GM12878 (cell line): Measurements from ENCODE around the gene ATAD2B. TPM values are rescaled to one million over a fixed set of nuclear protein-coding genes. Genes with fewer than 3 reads are reported as not detected.

ENCODE experiments used
- BCL3 ChIP-seq: IDR thresholded peaks from 2 replicates; pipeline ENCODE4 v1.6.1; 2011; ENCODE audit warnings: borderline replicate concordance, low read depth, mild to moderate bottlenecking, moderate library complexity, low read length; ENCODE audit not compliant: insufficient read depth, poor library complexity, severe bottlenecking
- CEBPB ChIP-seq, 2 experiments: fragments of 150-350 bp in 1 of 2; IDR thresholded peaks; 2 replicates each; pipeline ENCODE4 v1.6.1; 2012 to 2014; ENCODE audit warnings: low read depth in 2 of 2, low read length in 2 of 2, borderline replicate concordance in 1 of 2, inconsistent platforms in 1 of 2
- EED ChIP-seq: sonication (generic); IDR thresholded peaks from 2 replicates; pipeline ENCODE4 v1.6.1; 2016; ENCODE audit warnings: antibody characterized with exemption, low read depth
- EP300 ChIP-seq, 2 experiments: fragments of 150-350 bp in 1 of 2; IDR thresholded peaks; 2 replicates each; pipeline ENCODE4 v1.6.1; 2011 to 2012; ENCODE audit warnings: low read depth in 2 of 2, low read length in 2 of 2, borderline replicate concordance in 1 of 2, improper control_type of control experiment in 1 of 2, inconsistent platforms in 1 of 2; ENCODE audit not compliant: control insufficient read depth in 1 of 2
- HDAC2 ChIP-seq: fragments of 200-600 bp; sonication (generic); IDR thresholded peaks from 2 replicates; pipeline ENCODE4 v1.6.1; 2017
- IKZF2 ChIP-seq, 2 experiments: fragments of 450-650 bp; IDR thresholded peaks; 2 replicates each; pipeline ENCODE4 v1.6.1; 2017; ENCODE audit warnings: mild to moderate bottlenecking in 2 of 2, moderate library complexity in 2 of 2
- KAT2A ChIP-seq: conservative IDR thresholded peaks from 2 replicates; pipeline ENCODE4 v1.6.1; 2011; ENCODE audit warnings: low read depth, low read length; ENCODE audit not compliant: control insufficient read depth
- KLF5 ChIP-seq: fragments of 450-650 bp; IDR thresholded peaks from 2 replicates; pipeline ENCODE4 v1.6.1; 2014; ENCODE audit warnings: mild to moderate bottlenecking; ENCODE audit not compliant: partially characterized antibody
- MEF2A ChIP-seq: IDR thresholded peaks from 2 replicates; pipeline ENCODE4 v1.6.1; 2011; ENCODE audit warnings: low read depth, mild to moderate bottlenecking, low read length, moderate library complexity; ENCODE audit not compliant: insufficient read depth
- MTA2 ChIP-seq: fragments of 450-650 bp; IDR thresholded peaks from 2 replicates; pipeline ENCODE4 v1.6.1; 2016; ENCODE audit warnings: low read depth, mild to moderate bottlenecking, moderate library complexity
- MTA3 ChIP-seq: IDR thresholded peaks from 2 replicates; pipeline ENCODE4 v1.6.1; 2012; ENCODE audit warnings: low read length, inconsistent platforms, borderline replicate concordance
- MYB ChIP-seq: fragments of 150-350 bp; IDR thresholded peaks from 2 replicates; pipeline ENCODE4 v1.6.1; 2014; ENCODE audit warnings: mild to moderate bottlenecking, low read depth, low read length, borderline replicate concordance
- NFIC ChIP-seq: IDR thresholded peaks from 2 replicates; pipeline ENCODE4 v1.6.1; 2012; ENCODE audit warnings: low read depth, mild to moderate bottlenecking, inconsistent platforms, low read length, moderate library complexity
- PML ChIP-seq: IDR thresholded peaks from 2 replicates; pipeline ENCODE4 v1.6.1; 2012; ENCODE audit warnings: low read length, inconsistent platforms
- POLR2A ChIP-seq: IDR thresholded peaks from 2 replicates; pipeline ENCODE4 v1.6.1; 2011; ENCODE audit warnings: low read depth, mild to moderate bottlenecking, low read length
- RCOR1 ChIP-seq: conservative IDR thresholded peaks from 2 replicates; pipeline ENCODE4 v1.6.1; 2012; ENCODE audit warnings: low read depth, low read length, improper control_type of control experiment
- RELA ChIP-seq: fragments of 450-650 bp; IDR thresholded peaks from 2 replicates; pipeline ENCODE4 v1.8.0; 2014; ENCODE audit warnings: borderline replicate concordance; ENCODE audit not compliant: partially characterized antibody
- SIX5 ChIP-seq: IDR thresholded peaks from 2 replicates; pipeline ENCODE4 v1.6.1; 2011; ENCODE audit warnings: mild to moderate bottlenecking, low read depth, low read length, moderate library complexity; ENCODE audit not compliant: severe bottlenecking
- SMARCA5 ChIP-seq: fragments of 450-650 bp; IDR thresholded peaks from 2 replicates; pipeline ENCODE4 v1.6.1; 2017; ENCODE audit warnings: mild to moderate bottlenecking
- SMC3 ChIP-seq: IDR thresholded peaks from 2 replicates; pipeline ENCODE4 v1.6.1; 2011; ENCODE audit warnings: low read length, improper control_type of control experiment, borderline replicate concordance
- SP1 ChIP-seq: IDR thresholded peaks from one replicate; pipeline ENCODE4 v1.6.1; 2011; ENCODE audit warnings: low read depth, low read length
- SPI1 ChIP-seq: IDR thresholded peaks from 2 replicates; pipeline ENCODE4 v1.6.1; 2011; ENCODE audit warnings: low read depth, mild to moderate bottlenecking, low read length, moderate library complexity, borderline replicate concordance; ENCODE audit not compliant: insufficient read depth
- SREBF2 ChIP-seq: IDR thresholded peaks from 2 replicates; pipeline ENCODE4 v1.6.1; 2012; ENCODE audit warnings: mild to moderate bottlenecking, low read length
- SRF ChIP-seq, 2 experiments: IDR thresholded peaks; 2 replicates each; pipeline ENCODE4 v1.6.1; 2011; ENCODE audit warnings: low read depth in 2 of 2, low read length in 2 of 2, mild to moderate bottlenecking in 1 of 2, moderate library complexity in 1 of 2
- ZNF24 ChIP-seq: fragments of 450-650 bp; IDR thresholded peaks from 2 replicates; pipeline ENCODE4 v1.6.1; 2017; ENCODE audit warnings: antibody characterized with exemption, mild to moderate bottlenecking
- polyA plus RNA-seq, 11 experiments: library from polyadenylated mRNA; depleted of rRNA in 4 of 11; unstranded in 6 of 11; stranded (reverse) in 5 of 11; fragments of >200 nt; fragmentation: Nextera tagmentation in 4 of 11; fragmentation: Illumina TruSeq in 1 of 11; extraction: Ambion mirVana in 4 of 11; extraction: Trizol in 1 of 11; gene quantifications; 1 replicate in 1 of 11; 2 replicates in 10 of 11; pipeline versions ENCODE4 v1.2.1 to v1.2.3, GENCODE V29; 2011 to 2016; ENCODE audit warnings: inconsistent platforms in 2 of 11, missing spikeins in 2 of 11, low read depth in 1 of 11
- total RNA-seq, 4 experiments: library from RNA; depleted of rRNA in 3 of 4; stranded (reverse); fragments of >200 nt in 3 of 4; fragmentation: Illumina TruSeq in 1 of 4; extraction: Trizol in 1 of 4; gene quantifications; 2 replicates each; pipeline versions ENCODE4 v1.2.1 to v1.2.3, GENCODE V29; 2013 to 2021
- TF ChIP-seq, protein P1 (sequence below): fragments of 450-650 bp; IDR thresholded peaks from 2 replicates; pipeline ENCODE4 v1.6.1; 2017; ENCODE audit warnings: antibody characterized with exemption, mild to moderate bottlenecking, moderate library complexity
- TF ChIP-seq, protein P2 (sequence below): IDR thresholded peaks from 2 replicates; pipeline ENCODE4 v1.6.1; 2012; ENCODE audit warnings: low read depth, low read length, improper control_type of control experiment

Gene ATAD2B
- total and polyA plus RNA-seq, 10 of the 15 experiments (the other 5 are each of a cell fraction or from before 2014, with no cell fraction given): 3.6 to 29.9 (median 16.8) TPM

DNA sequence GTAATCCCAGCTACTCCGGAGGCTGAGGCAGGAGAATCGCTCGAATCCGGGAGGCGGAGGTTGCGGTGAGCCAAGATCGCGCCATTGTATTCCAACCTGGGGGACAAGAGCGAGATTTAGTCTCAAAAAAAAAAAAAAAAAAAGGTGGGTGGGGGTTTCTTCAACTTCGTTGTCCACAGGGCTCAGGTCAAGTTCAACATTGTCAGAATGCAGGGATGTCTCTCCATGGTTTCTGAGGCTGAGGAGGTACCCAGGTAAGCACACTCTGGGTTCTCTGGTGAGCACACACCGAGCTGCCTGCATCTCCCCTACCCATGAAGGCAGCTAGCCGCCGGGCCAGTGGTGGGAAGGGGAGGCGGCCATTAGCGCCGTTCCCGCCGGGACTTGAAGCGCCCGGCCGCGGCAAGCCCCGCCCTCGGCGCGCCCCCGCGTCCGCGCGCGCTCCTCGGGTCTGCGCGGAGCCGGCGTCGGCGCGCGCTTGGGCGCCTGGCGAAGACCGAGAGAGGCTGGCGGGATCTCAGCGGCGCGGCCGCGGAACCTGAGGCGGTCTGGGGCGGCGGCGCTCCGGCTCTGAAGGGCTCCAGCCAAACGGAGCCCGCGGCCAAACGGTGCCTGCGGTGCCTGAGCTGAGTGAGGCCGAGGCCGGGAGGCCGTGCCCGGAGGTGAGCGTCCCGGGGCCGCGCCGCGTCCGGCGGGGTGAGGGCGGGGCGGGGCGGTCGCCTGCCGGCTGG lies 13.2 kb upstream of the ATAD2B start, which contains the start of gene UBXN2A (continued):
- TF ChIP-seq SIX5: no peak
- no peak for TF ChIP-seq RELA
- no peak for TF ChIP-seq SP1
- TF ChIP-seq SMARCA5: peak; percentile 91; the same call in 1 of the 2 replicates
- peak; percentile 23 for TF ChIP-seq KLF5
- TF ChIP-seq POLR2A: peak; percentile 92
- no peak for TF ChIP-seq EP300 (IDR thresholded peaks at IDR 0.05; ENCODE audit: borderline replicate concordance in 1 of 2, control insufficient read depth in 1 of 2, low read depth in 2 of 2, low read length in 2 of 2)
- no peak for TF ChIP-seq MYB
- no peak for TF ChIP-seq SMC3
- TF ChIP-seq, protein P1, sequence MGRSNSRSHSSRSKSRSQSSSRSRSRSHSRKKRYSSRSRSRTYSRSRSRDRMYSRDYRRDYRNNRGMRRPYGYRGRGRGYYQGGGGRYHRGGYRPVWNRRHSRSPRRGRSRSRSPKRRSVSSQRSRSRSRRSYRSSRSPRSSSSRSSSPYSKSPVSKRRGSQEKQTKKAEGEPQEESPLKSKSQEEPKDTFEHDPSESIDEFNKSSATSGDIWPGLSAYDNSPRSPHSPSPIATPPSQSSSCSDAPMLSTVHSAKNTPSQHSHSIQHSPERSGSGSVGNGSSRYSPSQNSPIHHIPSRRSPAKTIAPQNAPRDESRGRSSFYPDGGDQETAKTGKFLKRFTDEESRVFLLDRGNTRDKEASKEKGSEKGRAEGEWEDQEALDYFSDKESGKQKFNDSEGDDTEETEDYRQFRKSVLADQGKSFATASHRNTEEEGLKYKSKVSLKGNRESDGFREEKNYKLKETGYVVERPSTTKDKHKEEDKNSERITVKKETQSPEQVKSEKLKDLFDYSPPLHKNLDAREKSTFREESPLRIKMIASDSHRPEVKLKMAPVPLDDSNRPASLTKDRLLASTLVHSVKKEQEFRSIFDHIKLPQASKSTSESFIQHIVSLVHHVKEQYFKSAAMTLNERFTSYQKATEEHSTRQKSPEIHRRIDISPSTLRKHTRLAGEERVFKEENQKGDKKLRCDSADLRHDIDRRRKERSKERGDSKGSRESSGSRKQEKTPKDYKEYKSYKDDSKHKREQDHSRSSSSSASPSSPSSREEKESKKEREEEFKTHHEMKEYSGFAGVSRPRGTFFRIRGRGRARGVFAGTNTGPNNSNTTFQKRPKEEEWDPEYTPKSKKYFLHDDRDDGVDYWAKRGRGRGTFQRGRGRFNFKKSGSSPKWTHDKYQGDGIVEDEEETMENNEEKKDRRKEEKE: peak; percentile 66; the same call in 1 of the 2 replicates
- TF ChIP-seq PML: no peak; the same call in 1 of the 2 replicates
- no peak for TF ChIP-seq MEF2A
- TF ChIP-seq SREBF2: no peak
- TF ChIP-seq ZNF24: 0 out of 2 replicates have a peak, but pooled peaks have one; percentile 48
- no peak for TF ChIP-seq SRF (IDR thresholded peaks at IDR 0.05; ENCODE audit: low read depth in 2 of 2, low read length in 2 of 2)
- TF ChIP-seq KAT2A: no peak
- TF ChIP-seq SPI1: no peak
- TF ChIP-seq MTA3: no peak
- TF ChIP-seq NFIC: no peak
- TF ChIP-seq BCL3: no peak
- no peak for TF ChIP-seq CEBPB (IDR thresholded peaks at IDR 0.05; ENCODE audit: borderline replicate concordance in 1 of 2, low read depth in 2 of 2, low read length in 2 of 2)
- no peak for TF ChIP-seq RCOR1
- TF ChIP-seq IKZF2 (IDR thresholded peaks at IDR 0.05): no peak
- no peak for TF ChIP-seq EED
- TF ChIP-seq HDAC2: no peak
- TF ChIP-seq, protein P2, sequence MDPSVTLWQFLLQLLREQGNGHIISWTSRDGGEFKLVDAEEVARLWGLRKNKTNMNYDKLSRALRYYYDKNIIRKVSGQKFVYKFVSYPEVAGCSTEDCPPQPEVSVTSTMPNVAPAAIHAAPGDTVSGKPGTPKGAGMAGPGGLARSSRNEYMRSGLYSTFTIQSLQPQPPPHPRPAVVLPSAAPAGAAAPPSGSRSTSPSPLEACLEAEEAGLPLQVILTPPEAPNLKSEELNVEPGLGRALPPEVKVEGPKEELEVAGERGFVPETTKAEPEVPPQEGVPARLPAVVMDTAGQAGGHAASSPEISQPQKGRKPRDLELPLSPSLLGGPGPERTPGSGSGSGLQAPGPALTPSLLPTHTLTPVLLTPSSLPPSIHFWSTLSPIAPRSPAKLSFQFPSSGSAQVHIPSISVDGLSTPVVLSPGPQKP: no peak
- TF ChIP-seq MTA2: no peak
